GM19043 (cell line): ENCODE results near the gene KRTAP10-4.
"Not testable (repeated sequence)": the region's sequence is repeated elsewhere in the genome, so short reads cannot be mapped to it uniquely, and the experiment has no call there.

Experiments used
- ATAC-seq: cut with Tn5 transposase; IDR thresholded peaks from one replicate; pipeline ENCODE4 v1.9.1; 2021; ENCODE audit warnings: low read depth; ENCODE audit not compliant: unreplicated experiment

KRTAP10-4 gene

DNA sequence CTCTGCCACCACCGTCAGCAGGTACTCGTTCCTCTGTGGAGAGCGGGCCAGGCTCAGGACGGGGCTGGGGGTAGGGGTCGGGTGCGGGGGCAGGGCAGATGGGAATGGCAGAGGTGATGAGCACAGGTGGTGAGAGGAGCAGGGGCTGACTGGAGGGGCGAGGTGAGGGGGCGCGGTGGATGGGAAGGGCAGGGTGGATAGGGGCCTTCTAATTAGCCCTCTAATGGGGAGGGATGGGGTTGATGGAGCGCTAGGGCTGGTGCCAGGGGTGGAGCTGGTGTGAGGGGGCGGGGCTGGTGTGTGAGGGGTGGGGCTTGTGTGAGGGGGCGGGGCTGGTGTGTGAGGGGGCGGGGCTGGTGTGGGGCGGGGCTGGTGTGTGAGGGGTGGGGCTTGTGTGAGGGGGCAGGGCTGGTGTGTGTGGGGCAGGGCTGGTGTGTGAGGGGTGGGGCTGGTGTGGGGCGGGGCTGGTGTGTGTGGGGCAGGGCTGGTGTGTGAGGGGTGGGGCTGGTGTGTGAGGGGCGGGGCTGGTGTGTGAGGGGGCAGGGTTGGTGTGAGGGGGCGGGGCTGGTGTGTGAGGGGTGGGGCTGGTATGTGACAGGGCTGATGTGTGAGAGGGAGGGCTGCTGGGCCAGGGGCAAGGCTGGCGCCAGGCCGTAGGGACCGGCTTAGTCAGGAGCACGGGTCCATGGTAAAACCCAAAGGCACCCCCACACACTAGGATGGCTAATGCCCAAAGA lies 39.5 kb upstream of the KRTAP10-4 start:
- no peak for ATAC-seq

- no peak for ATAC-seq
Measured at GRCh38 chr21:44534688-44535087, 38.8 kb upstream of the KRTAP10-4 start.

DNA sequence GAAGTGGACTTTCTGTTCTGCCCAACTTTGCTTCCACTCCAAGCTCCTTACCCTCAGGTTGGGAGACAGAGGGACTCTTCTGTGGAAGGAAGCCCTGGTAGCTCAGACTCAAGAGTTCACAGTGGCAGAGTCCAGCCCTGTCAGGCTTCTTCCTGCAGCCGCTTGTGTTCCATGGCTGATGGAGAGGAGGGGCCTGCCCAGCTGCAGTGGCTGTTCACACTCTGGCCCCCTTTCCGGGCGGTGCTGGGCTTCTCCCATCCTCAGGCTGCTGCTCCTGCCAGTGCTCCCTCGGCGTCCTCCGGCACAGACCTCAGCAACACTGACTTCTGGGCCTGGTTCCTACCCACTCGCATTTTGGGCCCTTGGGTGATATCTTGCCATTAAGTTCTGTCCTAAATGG lies 37.6 kb upstream of the KRTAP10-4 start:
- no peak for ATAC-seq

- ATAC-seq, result no peak
Measured at GRCh38 chr21:44537930-44538911, 35.3 kb upstream of the KRTAP10-4 start.

- no peak for ATAC-seq
Measured at GRCh38 chr21:44539046-44539445, 34.5 kb upstream of the KRTAP10-4 start.

GRCh38 chr21:44539991-44540666 lies 33.4 kb upstream of the KRTAP10-4 start, which contains the start of gene KRTAP10-1:
KRTAP10-1 (minus strand) TSS chr21:44540195; CDS start chr21:44540150, 45 bp downstream.
- no peak for ATAC-seq

GRCh38 chr21:44540741-44541288 lies 32.7 kb upstream of the KRTAP10-4 start:
- ATAC-seq, result no peak

DNA sequence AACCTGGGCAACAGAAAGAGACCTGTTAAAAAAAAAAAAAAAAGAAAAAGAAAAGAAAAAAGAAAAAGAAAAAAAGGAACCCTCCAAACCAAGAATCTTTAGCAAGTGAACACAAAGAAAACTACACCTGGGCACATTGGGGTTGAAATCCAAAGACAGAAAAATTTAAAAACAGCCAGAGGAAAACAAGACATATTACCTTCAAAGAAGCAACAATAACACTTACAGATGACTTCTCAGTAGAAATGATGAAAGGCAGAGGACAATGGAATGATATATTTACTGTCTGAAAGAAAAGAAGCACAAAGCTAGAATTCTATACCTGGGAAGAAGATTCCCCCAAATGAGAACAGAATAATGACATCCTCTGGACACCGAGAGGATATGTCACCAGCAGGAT lies 30.8 kb upstream of the KRTAP10-4 start:
- no peak for ATAC-seq

DNA sequence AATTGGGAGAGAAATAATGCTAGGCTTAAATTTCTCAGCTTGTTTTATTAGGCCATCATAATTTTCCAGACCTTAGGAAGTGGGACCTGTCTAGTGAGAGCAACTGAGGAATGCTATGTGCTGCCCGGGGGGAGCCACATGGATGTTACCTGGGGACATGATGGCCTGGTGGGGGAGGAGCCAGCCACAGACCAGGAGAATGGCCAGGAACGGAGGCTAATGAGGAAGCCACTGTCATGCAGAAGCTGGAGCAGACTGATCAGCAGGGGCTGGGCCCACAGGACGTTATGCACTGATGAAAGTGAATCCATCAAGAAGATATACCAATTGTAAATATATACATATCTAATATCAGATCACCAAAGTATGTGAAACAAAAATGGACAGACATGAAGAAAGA lies 29.0 kb upstream of the KRTAP10-4 start:
- no peak for ATAC-seq

GRCh38 chr21:44547656-44548331 lies 25.7 kb upstream of the KRTAP10-4 start:
- ATAC-seq, result no peak

- ATAC-seq, result no peak
Measured at GRCh38 chr21:44548381-44548780, 25.1 kb upstream of the KRTAP10-4 start.

DNA sequence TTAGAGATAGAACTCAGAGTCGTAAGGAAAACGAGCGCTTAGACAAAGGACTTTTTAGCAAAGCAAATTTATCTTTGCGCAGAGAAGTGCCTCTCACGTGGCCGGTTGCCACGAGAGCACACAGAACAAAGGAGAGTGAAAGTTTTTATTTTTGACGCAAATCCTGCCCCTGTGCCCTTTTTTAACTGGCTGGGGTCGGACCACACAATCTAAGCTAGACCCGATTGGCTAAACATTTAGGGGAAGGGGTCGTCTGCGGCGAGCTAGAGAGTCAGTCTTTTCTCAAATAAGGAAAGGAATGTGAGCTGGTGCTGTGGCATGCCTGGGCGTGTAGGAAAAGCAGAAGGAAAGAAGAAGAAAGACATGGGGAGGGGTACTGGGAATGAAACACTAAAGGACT lies 24.6 kb upstream of the KRTAP10-4 start:
- no peak for ATAC-seq

DNA sequence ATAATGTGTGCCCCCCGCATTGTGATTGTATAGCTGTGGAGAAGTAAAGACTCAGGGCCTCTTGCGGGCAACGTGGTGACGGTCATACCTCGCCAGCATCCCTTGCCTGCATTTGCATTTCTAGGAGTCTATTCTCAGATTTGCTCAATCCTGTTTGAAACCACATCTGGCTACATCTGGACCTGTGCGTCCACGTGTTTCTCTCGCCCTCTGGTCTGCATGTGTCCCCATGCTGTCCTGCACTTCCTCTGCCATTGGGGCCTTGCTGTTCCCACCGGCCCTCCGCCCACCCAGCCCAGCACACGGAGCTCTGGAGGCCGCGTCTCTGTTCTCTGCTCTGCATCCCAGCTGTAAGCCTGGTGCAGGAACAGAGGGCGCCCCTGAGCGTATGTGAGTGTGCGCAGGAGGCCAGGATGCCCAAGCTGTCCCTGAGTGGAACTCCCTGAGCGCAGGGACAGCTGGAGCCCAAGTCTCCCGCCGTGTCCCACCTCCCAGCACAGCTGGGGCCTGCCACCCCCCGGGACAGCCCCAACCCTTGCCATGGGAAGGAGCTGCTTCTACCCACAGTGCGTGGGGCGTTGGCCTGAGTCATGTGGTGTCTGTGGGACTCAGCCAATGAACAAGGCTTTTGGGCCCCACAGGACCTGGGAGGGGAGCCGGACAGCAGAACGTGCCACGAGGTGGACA lies 23.9 kb upstream of the KRTAP10-4 start:
- ATAC-seq, result no peak

DNA sequence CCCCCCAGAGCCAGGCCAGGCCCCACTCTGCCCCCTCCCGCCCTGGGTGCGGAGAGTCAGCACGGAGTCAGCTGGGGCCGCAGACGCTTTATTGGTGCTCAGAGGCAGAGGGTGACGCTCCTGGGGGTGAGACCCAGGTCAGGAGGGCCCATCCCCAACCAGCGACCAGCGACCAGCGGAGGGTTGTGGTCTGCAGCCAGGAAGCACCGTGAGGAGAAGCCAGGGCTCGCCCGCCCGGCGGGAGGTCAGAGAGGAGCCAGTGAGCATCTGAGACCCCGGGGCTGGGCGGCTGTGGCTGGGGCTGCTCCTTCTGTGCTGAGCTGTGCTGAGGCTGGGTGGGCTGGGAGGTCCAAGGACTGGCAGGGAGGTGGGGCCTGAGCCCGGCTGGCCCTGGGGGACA lies 23.2 kb upstream of the KRTAP10-4 start:
- not testable (repeated sequence) for ATAC-seq

GRCh38 chr21:44550807-44551206 lies 22.7 kb upstream of the KRTAP10-4 start:
- ATAC-seq, result no peak

- ATAC-seq, result no peak
Measured at GRCh38 chr21:44551340-44551961, 22.1 kb upstream of the KRTAP10-4 start, which contains the start of gene KRTAP10-2. KRTAP10-2 (minus strand) TSS chr21:44551505; CDS start chr21:44551458, 47 bp downstream.

GRCh38 chr21:44552136-44552535 lies 21.4 kb upstream of the KRTAP10-4 start:
- no peak for ATAC-seq

DNA sequence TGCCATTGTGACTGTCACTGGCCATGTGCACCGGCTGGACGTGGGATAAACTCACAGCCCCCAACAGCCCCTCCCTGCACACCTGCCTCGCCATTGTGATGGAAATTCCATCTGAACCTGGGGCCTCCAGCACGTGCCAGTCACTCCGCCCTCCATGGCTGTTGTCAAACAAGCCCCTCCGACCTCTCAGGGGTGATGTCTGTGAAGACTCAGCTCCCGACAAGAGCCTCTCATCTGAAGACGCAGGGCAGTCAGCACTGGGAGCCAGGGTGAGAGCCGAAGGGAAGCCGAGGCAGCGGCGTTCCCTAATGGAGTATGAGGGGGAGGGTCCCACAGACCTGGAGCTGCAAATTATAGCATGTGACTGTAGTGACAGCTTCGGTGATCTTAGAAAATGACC lies 20.8 kb upstream of the KRTAP10-4 start:
- ATAC-seq, result no peak
